H9 (cell line): ENCODE results near the gene TOP3B. TPM values are rescaled to one million over a fixed set of nuclear protein-coding genes. Genes with fewer than 3 reads are reported as not detected.

Experiments
- DNase-seq: peaks from one replicate; pipeline ENCODE4 v3.0.0-alpha.2; 2017
- H2AFZ ChIP-seq: one replicate; pipeline ENCODE4 v1.6.1; 2013; ENCODE audit warnings: mild to moderate bottlenecking, low read length, control low read depth, moderate library complexity
- H2AK5ac ChIP-seq: 2 replicates; pipeline ENCODE4 v1.6.1; 2013; ENCODE audit warnings: low read length, control low read depth, mixed read lengths; ENCODE audit not compliant: insufficient read length
- H2BK120ac ChIP-seq: one replicate; pipeline ENCODE4 v1.6.1; 2013; ENCODE audit warnings: low read depth, mild to moderate bottlenecking, low read length, control low read depth, inconsistent platforms; ENCODE audit not compliant: poor library complexity, severe bottlenecking
- H2BK12ac ChIP-seq: 2 replicates; pipeline ENCODE4 v1.6.1; 2013; ENCODE audit warnings: low read length, control low read depth, mixed read lengths, low read depth; ENCODE audit not compliant: insufficient read length
- H2BK15ac ChIP-seq: 2 replicates; pipeline ENCODE4 v1.6.1; 2013; ENCODE audit warnings: low read depth, low read length, control low read depth
- H2BK20ac ChIP-seq: one replicate; pipeline ENCODE4 v1.6.1; 2013; ENCODE audit warnings: low read depth, mild to moderate bottlenecking, low read length, control low read depth, inconsistent platforms; ENCODE audit not compliant: poor library complexity, severe bottlenecking
- H2BK5ac ChIP-seq: 2 replicates; pipeline ENCODE4 v1.6.1; 2013; ENCODE audit warnings: low read length, control low read depth, mixed read lengths; ENCODE audit not compliant: insufficient read length
- H3K14ac ChIP-seq: 2 replicates; pipeline ENCODE4 v1.6.1; 2013; ENCODE audit warnings: low read length, control low read depth; ENCODE audit not compliant: insufficient read depth
- H3K18ac ChIP-seq: 2 replicates; pipeline ENCODE4 v1.6.1; 2013; ENCODE audit warnings: low read depth, mild to moderate bottlenecking, mixed read lengths, low read length, control low read depth; ENCODE audit not compliant: insufficient read length
- H3K23ac ChIP-seq: 2 replicates; pipeline ENCODE4 v1.6.1; 2013; ENCODE audit warnings: low read length, control low read depth, mixed read lengths, low read depth; ENCODE audit not compliant: insufficient read length
- H3K23me2 ChIP-seq: 2 replicates; pipeline ENCODE4 v1.6.1; 2013; ENCODE audit warnings: low read depth, mild to moderate bottlenecking, mixed read lengths, low read length, control low read depth; ENCODE audit not compliant: insufficient read length, poor library complexity, severe bottlenecking
- H3K27ac ChIP-seq: 2 replicates; pipeline ENCODE4 v1.5.1; 2013; ENCODE audit warnings: low read length, control low read depth, mixed read lengths, low read depth; ENCODE audit not compliant: insufficient read length
- H3K27me3 ChIP-seq: 2 replicates; pipeline ENCODE4 v1.6.1; 2013; ENCODE audit warnings: low read length, control low read depth, inconsistent platforms; ENCODE audit not compliant: insufficient read depth
- H3K4ac ChIP-seq: 2 replicates; pipeline ENCODE4 v1.6.1; 2013; ENCODE audit warnings: low read depth, mild to moderate bottlenecking, control low read depth, inconsistent platforms, low read length, moderate library complexity
- H3K4me1 ChIP-seq: 2 replicates; pipeline ENCODE4 v1.6.1; 2013; ENCODE audit warnings: low read length, control low read depth, inconsistent platforms; ENCODE audit not compliant: insufficient read depth
- H3K4me2 ChIP-seq: 2 replicates; pipeline ENCODE4 v1.6.1; 2013; ENCODE audit warnings: low read length, control low read depth, mixed read lengths; ENCODE audit not compliant: insufficient read length, insufficient read depth
- H3K56ac ChIP-seq: 2 replicates; pipeline ENCODE4 v1.6.1; 2013; ENCODE audit warnings: low read depth, mild to moderate bottlenecking, mixed read lengths, low read length, control low read depth; ENCODE audit not compliant: insufficient read length
- H3K79me1 ChIP-seq: 2 replicates; pipeline ENCODE4 v1.6.1; 2013; ENCODE audit warnings: low read depth, mild to moderate bottlenecking, moderate library complexity, low read length, control low read depth, inconsistent platforms; ENCODE audit not compliant: insufficient read depth, poor library complexity, severe bottlenecking
- H3K79me2 ChIP-seq: 2 replicates; pipeline ENCODE4 v1.6.1; 2013; ENCODE audit warnings: low read length, control low read depth, inconsistent platforms; ENCODE audit not compliant: insufficient read depth
- H3K9ac ChIP-seq: 2 replicates; pipeline ENCODE4 v1.6.1; 2013; ENCODE audit warnings: low read length, control low read depth, mixed read lengths; ENCODE audit not compliant: insufficient read length; ENCODE audit errors: extremely low read depth
- H3K9me3 ChIP-seq: one replicate; pipeline ENCODE4 v1.6.1; 2013; ENCODE audit warnings: low read depth, low read length, inconsistent platforms; ENCODE audit not compliant: control insufficient read depth
- H3T11ph ChIP-seq: one replicate; pipeline ENCODE4 v1.6.1; 2013; ENCODE audit warnings: mild to moderate bottlenecking, low read length, control low read depth, inconsistent platforms
- H4K20me1 ChIP-seq: one replicate; pipeline ENCODE4 v1.6.1; 2013; ENCODE audit not compliant: control insufficient read depth, insufficient read length, insufficient read depth
- H4K5ac ChIP-seq: 2 replicates; pipeline ENCODE4 v1.6.1; 2013; ENCODE audit warnings: low read depth, mild to moderate bottlenecking, mixed read lengths, low read length, control low read depth; ENCODE audit not compliant: insufficient read length
- H4K8ac ChIP-seq: replicated peaks from 2 replicates; pipeline ENCODE4 v1.6.1; 2013; ENCODE audit warnings: low read length, control low read depth, mixed read lengths, low read depth; ENCODE audit not compliant: insufficient read length
- H4K91ac ChIP-seq: 2 replicates; pipeline ENCODE4 v1.6.1; 2013; ENCODE audit warnings: low read depth, mild to moderate bottlenecking, moderate library complexity, mixed read lengths, low read length, control low read depth; ENCODE audit not compliant: insufficient read length
- H3K27ac Mint-ChIP-seq, 3 experiments: 2 replicates in 2 of 3; 3 replicates in 1 of 3; pipeline ENCODE4 v1.8.0; 2020 to 2021; ENCODE audit warnings: mixed read lengths in 3 of 3, mild to moderate bottlenecking in 1 of 3, moderate library complexity in 1 of 3
- H3K27me3 Mint-ChIP-seq: 2 replicates; pipeline ENCODE4 v1.8.0; 2021; ENCODE audit warnings: low read depth, mild to moderate bottlenecking, moderate library complexity, mixed read lengths
- H3K36me3 Mint-ChIP-seq, 3 experiments: 2 replicates in 2 of 3; 3 replicates in 1 of 3; pipeline ENCODE4 v1.8.0; 2020 to 2021; ENCODE audit warnings: low read depth in 3 of 3, mixed read lengths in 3 of 3; ENCODE audit not compliant: insufficient read depth in 1 of 3
- H3K4me1 Mint-ChIP-seq, 2 experiments: 2 replicates each; pipeline ENCODE4 v1.8.0; 2020; ENCODE audit warnings: mixed read lengths in 2 of 2
- H3K4me3 Mint-ChIP-seq, 2 experiments: 2 replicates in 1 of 2; 3 replicates in 1 of 2; pipeline ENCODE4 v1.8.0; 2020 to 2021; ENCODE audit warnings: mild to moderate bottlenecking in 2 of 2, mixed read lengths in 2 of 2, moderate library complexity in 1 of 2
- H3K9me3 Mint-ChIP-seq, 2 experiments: 2 replicates in 1 of 2; 3 replicates in 1 of 2; pipeline ENCODE4 v1.8.0; 2020; ENCODE audit warnings: mild to moderate bottlenecking in 2 of 2, mixed read lengths in 2 of 2, moderate library complexity in 1 of 2
- WGBS: extraction: QIAGEN DNeasy Blood & Tissue Kit; methylation state at CpG from one replicate; pipeline ENCODE4 v1.1.7; 2013; ENCODE audit warnings: missing lambda C conversion rate, low lambda C conversion rate, mixed read lengths; ENCODE audit not compliant: insufficient read length; ENCODE audit errors: extremely low coverage; 5-methylcytosine and 5-hydroxymethylcytosine counted together
- total RNA-seq: library from RNA; stranded (reverse); gene quantifications from 2 replicates; pipeline ENCODE4 v1.2.1, GENCODE V29; 2021
- TF ChIP-seq, protein P1 (sequence below): fragments of 200-600 bp; sonication (generic); conservative IDR thresholded peaks from 3 replicates; pipeline ENCODE4 v1.8.0; 2021; ENCODE audit warnings: antibody characterized with exemption, mild to moderate bottlenecking

TOP3B gene
- total RNA-seq, 1 experiment from 2014 or later: 55.2 TPM

DNA sequence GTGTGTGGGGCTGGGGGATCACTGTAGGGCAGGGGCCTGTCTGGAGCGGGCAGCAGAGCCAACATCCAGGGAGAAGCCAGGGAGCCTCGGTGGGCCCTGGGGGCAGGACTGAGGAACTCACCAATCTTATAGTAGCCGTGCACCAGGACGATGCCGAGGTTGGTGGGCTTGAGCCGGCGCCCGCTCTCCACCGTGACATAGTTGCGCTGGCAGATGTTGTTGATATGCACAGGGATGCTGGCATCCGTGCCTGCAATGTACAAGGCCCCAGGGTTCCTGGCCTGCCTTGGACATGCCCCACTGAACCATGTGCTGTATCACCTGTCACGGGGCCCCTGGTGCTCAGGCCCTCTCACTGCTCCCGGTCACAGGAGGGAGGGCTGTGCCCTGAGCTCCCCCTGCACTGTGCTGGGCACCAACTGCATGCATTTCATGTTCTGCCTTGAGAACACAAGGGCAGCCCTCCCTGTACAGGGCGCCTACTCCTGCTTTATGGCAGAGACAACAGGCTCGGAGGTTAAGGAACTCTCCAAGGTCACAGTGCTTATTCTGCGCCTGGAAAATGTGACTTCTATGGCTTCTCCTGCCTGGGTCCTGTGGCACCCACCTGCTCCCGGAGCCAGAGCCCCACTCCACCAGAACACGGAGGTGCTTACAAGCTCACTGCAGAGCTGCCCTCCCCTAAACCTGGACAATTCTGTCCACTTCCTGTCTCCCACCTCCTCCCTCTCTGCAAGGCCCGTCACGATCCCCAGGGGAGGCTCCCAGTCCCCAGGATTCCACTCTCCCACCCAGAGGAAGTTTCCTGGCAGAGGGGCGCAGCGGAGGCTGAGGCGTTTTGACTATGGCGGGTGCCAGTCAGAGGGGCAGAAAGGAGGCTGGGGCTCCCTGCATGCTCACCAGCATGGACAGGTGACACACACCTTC, 22.1 kb downstream of the TOP3B start:
- H3K4me1 ChIP-seq: no peaks in the 10 kb centered on the region
- no CpG with 5 or more reads among the region's 24 CpGs for WGBS

More for the DNA sequence above, 22.1 kb downstream of the TOP3B start:
- Mint-ChIP-seq H3K9me3 (no peaks in the 10 kb centered on the region; a peak in 1 of 5 replicates), H3K4me1 (no peaks in the 10 kb centered on the region), H3K27me3 (peaks cover 2% of the 10 kb centered on the region; the same call in 1 of the 2 replicates), H3K36me3 (peaks cover 30 to 59% (median 49%) of the 10 kb centered on the region in 3 experiments), H3K4me3 (no peak overlapping the region), H3K27ac (no peak overlapping the region)
- H2BK12ac ChIP-seq: no peak overlapping the region
- no peaks in the 10 kb centered on the region for H3K27me3 ChIP-seq
- no peak for DNase-seq
- H3K14ac ChIP-seq: no peak overlapping the region
- H3K27ac ChIP-seq: no peak overlapping the region
- no peak overlapping the region for H4K91ac ChIP-seq
- H4K8ac ChIP-seq: no peak overlapping the region
- no peak overlapping the region for H2BK15ac ChIP-seq
- H2BK5ac ChIP-seq: no peak overlapping the region
- no peak overlapping the region for H2BK20ac ChIP-seq
- H4K20me1 ChIP-seq: no peaks in the 10 kb centered on the region
- no peak overlapping the region for H2AK5ac ChIP-seq
- no peak overlapping the region for H2BK120ac ChIP-seq
- no peak overlapping the region for H3K56ac ChIP-seq
- TF ChIP-seq, protein P1, sequence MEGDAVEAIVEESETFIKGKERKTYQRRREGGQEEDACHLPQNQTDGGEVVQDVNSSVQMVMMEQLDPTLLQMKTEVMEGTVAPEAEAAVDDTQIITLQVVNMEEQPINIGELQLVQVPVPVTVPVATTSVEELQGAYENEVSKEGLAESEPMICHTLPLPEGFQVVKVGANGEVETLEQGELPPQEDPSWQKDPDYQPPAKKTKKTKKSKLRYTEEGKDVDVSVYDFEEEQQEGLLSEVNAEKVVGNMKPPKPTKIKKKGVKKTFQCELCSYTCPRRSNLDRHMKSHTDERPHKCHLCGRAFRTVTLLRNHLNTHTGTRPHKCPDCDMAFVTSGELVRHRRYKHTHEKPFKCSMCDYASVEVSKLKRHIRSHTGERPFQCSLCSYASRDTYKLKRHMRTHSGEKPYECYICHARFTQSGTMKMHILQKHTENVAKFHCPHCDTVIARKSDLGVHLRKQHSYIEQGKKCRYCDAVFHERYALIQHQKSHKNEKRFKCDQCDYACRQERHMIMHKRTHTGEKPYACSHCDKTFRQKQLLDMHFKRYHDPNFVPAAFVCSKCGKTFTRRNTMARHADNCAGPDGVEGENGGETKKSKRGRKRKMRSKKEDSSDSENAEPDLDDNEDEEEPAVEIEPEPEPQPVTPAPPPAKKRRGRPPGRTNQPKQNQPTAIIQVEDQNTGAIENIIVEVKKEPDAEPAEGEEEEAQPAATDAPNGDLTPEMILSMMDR: no peak
- H3K18ac ChIP-seq: no peak overlapping the region
- H3K4me2 ChIP-seq: no peak overlapping the region
- H3K4ac ChIP-seq: no peak overlapping the region
- no peak overlapping the region for H2AFZ ChIP-seq
- no peak overlapping the region for H3K23ac ChIP-seq
- no peaks in the 10 kb centered on the region for H3K79me1 ChIP-seq
- no peak overlapping the region for H3T11ph ChIP-seq
- no peak overlapping the region for H4K5ac ChIP-seq
- H3K79me2 ChIP-seq: no peaks in the 10 kb centered on the region
- H3K23me2 ChIP-seq: no peaks in the 10 kb centered on the region
- no peak overlapping the region for H3K9ac ChIP-seq
- no peaks in the 10 kb centered on the region for H3K9me3 ChIP-seq
